Activated B cell treated with CpG ODN at 0.5 μM for 24 hours (primary cell): ENCODE measurements around the gene GLRX5. TPM values are rescaled to one million over a fixed set of nuclear protein-coding genes. Genes with fewer than 3 reads are reported as not detected.

ENCODE experiments used
- ATAC-seq: fragments of 200-7000 bp; cut with Tn5 transposase; one replicate; pipeline ENCODE4 v1.10.0; 2021; ENCODE audit warnings: low read depth, mild to moderate bottlenecking, moderate library complexity
- CTCF ChIA-PET: fragments of 350-600 bp; sonication (Branson Sonifier 250); formaldehyde crosslinking; loops from one replicate; lab custom pipeline; 2021; ENCODE audit warnings: antibody characterized with exemption; lab: Charles Lee
- POLR2A ChIA-PET: fragments of 350-600 bp; sonication (Branson Sonifier 250); formaldehyde crosslinking; loops from one replicate; lab custom pipeline; 2021; ENCODE audit warnings: antibody characterized with exemption; lab: Charles Lee
- DNase-seq: peaks from one replicate; pipeline ENCODE4 v3.0.0; 2022
- H3K27ac Mint-ChIP-seq: one replicate; pipeline ENCODE4 v1.8.0; 2020; ENCODE audit warnings: mixed read lengths
- H3K27me3 Mint-ChIP-seq: one replicate; pipeline ENCODE4 v1.8.0; 2021; ENCODE audit warnings: mixed read lengths
- H3K36me3 Mint-ChIP-seq: one replicate; pipeline ENCODE4 v1.8.0; 2021; ENCODE audit warnings: low read depth, mixed read lengths
- H3K4me1 Mint-ChIP-seq: one replicate; pipeline ENCODE4 v1.8.0; 2021; ENCODE audit warnings: mixed read lengths
- H3K4me3 Mint-ChIP-seq: one replicate; pipeline ENCODE4 v1.8.0; 2020; ENCODE audit warnings: mild to moderate bottlenecking, mixed read lengths
- H3K9me3 Mint-ChIP-seq: one replicate; pipeline ENCODE4 v1.8.0; 2020; ENCODE audit warnings: mixed read lengths
- intact Hi-C: fragments of 100-400 bp; cut with micrococcal nuclease; formaldehyde crosslinking; loops from one replicate; pipeline ENCODE4 v1.15.1; 2024
- total RNA-seq: library from RNA; stranded (reverse); gene quantifications from 2 replicates; pipeline ENCODE4 v1.2.3, GENCODE V29; 2022
- TF ChIP-seq, protein P1 (sequence below): fragments of 200-600 bp; IDR thresholded peaks from one replicate; pipeline ENCODE4 v1.8.0; 2022; ENCODE audit warnings: antibody characterized with exemption, mild to moderate bottlenecking

Gene GLRX5
- total RNA-seq, 1 donor from 2014 or later = 20.5 TPM

DNA sequence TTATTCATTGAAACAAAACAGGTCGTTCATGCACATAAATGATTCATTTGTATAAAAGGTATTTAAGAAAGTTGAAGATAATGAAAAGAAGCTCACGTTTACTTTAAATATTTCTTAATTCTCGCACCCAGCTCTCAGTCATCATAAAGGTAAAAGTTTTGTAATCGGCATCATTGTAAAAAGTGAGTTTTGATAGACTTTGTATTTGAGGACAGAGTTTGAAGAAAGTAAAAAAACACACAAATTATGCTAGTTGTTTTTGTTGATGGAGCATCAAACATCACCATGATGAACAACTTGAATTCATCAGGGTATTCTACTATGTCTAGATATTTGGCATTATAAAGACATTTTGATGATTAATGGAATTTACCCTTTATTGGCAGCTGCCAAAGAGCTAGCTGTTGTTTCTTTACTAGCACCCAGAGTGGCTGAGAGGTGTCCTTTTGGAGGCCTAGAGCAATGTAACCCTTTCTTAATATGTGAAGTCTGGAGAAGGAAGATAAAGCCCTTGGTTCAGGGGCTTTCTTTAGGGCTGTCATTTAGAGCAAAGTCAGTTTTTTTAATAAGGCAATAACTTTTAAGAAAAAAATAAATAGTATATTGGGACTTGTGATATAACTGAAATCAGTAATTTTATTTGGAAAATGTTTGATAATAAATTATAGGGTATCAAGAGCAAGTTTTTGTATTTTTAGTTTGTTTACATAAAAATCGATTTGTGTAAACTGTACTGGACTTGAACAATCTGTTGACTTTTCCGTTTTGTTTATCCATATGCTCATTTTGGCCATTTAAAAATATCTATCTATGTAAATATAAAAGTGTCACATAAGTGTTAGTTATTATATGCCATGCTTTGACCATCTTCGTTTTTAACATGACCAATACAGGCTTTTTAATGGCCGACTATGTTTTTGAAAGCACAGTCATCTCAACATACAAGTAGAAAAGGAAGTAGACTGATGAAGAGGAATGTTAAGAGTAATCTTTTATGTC is 7.4 kb downstream of the GLRX5 start:
- no peaks in the 10 kb centered on the region for H3K9me3 Mint-ChIP-seq
- intact Hi-C loops = no loop called here
- ATAC-seq (no peak), DNase-seq (no peak)
- TF ChIP-seq, protein P1, sequence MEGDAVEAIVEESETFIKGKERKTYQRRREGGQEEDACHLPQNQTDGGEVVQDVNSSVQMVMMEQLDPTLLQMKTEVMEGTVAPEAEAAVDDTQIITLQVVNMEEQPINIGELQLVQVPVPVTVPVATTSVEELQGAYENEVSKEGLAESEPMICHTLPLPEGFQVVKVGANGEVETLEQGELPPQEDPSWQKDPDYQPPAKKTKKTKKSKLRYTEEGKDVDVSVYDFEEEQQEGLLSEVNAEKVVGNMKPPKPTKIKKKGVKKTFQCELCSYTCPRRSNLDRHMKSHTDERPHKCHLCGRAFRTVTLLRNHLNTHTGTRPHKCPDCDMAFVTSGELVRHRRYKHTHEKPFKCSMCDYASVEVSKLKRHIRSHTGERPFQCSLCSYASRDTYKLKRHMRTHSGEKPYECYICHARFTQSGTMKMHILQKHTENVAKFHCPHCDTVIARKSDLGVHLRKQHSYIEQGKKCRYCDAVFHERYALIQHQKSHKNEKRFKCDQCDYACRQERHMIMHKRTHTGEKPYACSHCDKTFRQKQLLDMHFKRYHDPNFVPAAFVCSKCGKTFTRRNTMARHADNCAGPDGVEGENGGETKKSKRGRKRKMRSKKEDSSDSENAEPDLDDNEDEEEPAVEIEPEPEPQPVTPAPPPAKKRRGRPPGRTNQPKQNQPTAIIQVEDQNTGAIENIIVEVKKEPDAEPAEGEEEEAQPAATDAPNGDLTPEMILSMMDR = no peak
- H3K27ac Mint-ChIP-seq = no peak overlapping the region
- ChIA-PET CTCF (no interaction called here), POLR2A (no interaction called here)
- H3K4me1 Mint-ChIP-seq = peaks cover 14% of the 10 kb centered on the region
- H3K36me3 Mint-ChIP-seq = peaks cover 19% of the 10 kb centered on the region
- no peak overlapping the region for H3K4me3 Mint-ChIP-seq
- no peaks in the 10 kb centered on the region for H3K27me3 Mint-ChIP-seq

DNA sequence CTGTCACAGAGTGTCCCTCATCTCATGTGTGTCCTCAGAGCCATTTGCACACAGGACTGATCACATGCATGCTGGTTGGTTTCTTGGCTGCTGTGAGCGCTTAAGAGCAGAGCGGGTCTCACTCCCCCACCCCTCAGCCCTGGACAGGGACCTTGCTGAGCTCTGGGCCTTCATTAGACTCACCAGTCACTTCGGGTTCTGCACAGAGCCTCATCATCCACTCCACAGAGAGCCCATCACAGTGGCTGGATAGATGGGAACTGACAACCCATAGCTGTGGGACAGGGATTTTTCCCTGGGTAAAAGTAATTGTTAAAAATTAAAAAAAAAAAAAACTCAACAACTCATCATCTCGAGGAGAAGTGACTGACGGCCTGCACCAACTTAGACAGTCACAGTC is 8.2 kb downstream of the GLRX5 start:
- Mint-ChIP-seq H3K27me3 (no peaks in the 10 kb centered on the region), H3K9me3 (no peaks in the 10 kb centered on the region), H3K27ac (no peak overlapping the region), H3K4me1 (peaks cover 11% of the 10 kb centered on the region), H3K4me3 (no peak overlapping the region), H3K36me3 (peaks cover 23% of the 10 kb centered on the region)
- DNase-seq (no peak), ATAC-seq (no peak)
- intact Hi-C loops = no loop called here
- ChIA-PET CTCF (no interaction called here), POLR2A (no interaction called here)
- TF ChIP-seq, protein P1 = no peak

DNA sequence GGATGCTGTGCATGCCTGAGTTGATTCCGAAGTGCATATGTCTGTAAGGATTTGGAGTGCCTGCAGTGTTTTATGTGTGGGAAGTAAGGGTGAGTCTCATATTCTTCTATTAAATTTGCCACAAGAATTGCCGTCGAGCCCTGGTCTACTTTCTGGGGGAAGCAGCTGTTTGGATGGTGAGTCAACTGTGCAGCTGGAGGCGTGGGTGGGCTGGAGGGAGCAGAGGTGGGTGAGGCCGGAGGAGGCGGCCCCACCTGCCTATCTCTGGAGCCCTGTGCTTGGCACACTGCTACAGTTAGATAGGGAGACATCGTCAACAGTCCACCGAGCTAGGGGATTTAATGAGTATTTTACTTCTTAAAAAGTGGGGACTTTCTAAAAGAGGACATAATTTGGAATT is 9.7 kb downstream of the GLRX5 start:
- H3K9me3 Mint-ChIP-seq = no peaks in the 10 kb centered on the region
- H3K4me1 Mint-ChIP-seq = peaks cover 11% of the 10 kb centered on the region
- CTCF ChIA-PET = no interaction called here
- TF ChIP-seq, protein P1 = no peak
- peaks cover 23% of the 10 kb centered on the region for H3K36me3 Mint-ChIP-seq
- DNase-seq = no peak
- H3K4me3 Mint-ChIP-seq = no peak overlapping the region
- H3K27ac Mint-ChIP-seq = no peak overlapping the region
- intact Hi-C loops = no loop called here
- no peak for ATAC-seq
- POLR2A ChIA-PET = no interaction called here
- no peaks in the 10 kb centered on the region for H3K27me3 Mint-ChIP-seq

DNA sequence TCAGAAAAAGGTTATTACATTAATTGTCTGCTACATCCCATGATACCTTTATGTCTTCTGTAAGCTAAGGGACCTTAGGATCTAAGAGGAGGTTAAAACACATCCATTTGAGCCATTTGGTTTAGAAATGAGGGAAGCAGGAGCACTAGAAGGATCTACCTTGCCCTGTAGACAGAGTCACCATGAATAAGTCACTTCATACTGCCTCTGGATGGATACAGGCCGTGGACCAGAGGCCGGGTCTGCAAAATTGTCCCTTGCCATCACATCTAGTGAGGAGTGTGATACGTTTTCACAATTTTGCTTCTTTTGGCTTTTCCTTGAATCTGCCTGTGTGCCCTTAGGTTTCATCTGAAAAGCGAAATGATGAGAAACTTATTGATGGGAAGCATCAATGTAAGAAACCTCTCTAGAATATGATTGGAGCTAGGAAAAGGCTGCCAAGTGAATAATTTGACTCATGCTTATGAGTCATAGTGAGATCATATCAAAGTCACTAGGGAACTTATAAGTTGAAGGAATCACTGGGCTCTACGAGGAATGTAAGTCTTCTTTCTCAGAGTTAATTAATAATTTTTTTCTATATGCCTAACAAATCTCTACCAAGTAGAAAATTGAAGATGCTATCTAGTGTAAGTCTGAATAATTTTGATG is 10.8 kb downstream of the GLRX5 start:
- Mint-ChIP-seq H3K27ac (no peak overlapping the region), H3K4me3 (no peak overlapping the region), H3K27me3 (no peaks in the 10 kb centered on the region), H3K4me1 (peaks cover 11% of the 10 kb centered on the region), H3K9me3 (no peaks in the 10 kb centered on the region), H3K36me3 (peaks cover 23% of the 10 kb centered on the region)
- ChIA-PET POLR2A (no interaction called here), CTCF (interaction anchor here (1.3 kb wide), 1 partner anchor 448 kb away, joined by 3 read pairs; no protein-coding TSS in a partner anchor)
- intact Hi-C loops = no loop called here
- ATAC-seq (no peak), DNase-seq (no peak)
- TF ChIP-seq, protein P1 = no peak

DNA sequence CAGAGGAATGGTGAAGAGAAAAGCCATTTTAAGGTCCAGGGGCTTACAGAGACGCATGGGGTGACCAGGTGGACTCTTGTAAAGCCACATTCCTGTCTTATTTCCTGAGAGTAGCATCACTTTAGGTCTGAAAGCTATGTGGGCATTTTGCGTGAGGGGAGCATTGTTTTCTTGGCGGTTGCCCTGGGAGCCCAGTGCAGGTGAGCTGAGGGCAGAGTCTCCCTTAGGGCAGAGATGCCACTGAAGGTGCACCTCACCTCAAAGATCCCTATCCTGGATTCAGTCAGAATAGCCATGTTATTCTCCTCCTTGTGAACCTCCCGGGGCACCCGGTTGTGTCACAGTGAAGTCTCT is 12.4 kb downstream of the GLRX5 start:
- POLR2A ChIA-PET = no interaction called here
- TF ChIP-seq, protein P1 = no peak
- no peak overlapping the region for H3K4me3 Mint-ChIP-seq
- intact Hi-C loops = no loop called here
- no peak overlapping the region for H3K27ac Mint-ChIP-seq
- H3K4me1 Mint-ChIP-seq = peaks cover 11% of the 10 kb centered on the region
- CTCF ChIA-PET = no interaction called here
- ATAC-seq (no peak), DNase-seq (no peak)
- no peaks in the 10 kb centered on the region for H3K27me3 Mint-ChIP-seq
- H3K36me3 Mint-ChIP-seq = peaks cover 23% of the 10 kb centered on the region
- no peaks in the 10 kb centered on the region for H3K9me3 Mint-ChIP-seq
